ENCODE measurements around the gene ALDH7A1. TPM values are rescaled to one million over a fixed set of nuclear protein-coding genes. Genes with fewer than 3 reads are reported as not detected.

ALDH7A1 gene
- total and polyA plus RNA-seq, 10 of the 15 experiments (the other 5 are each of a cell fraction or from before 2014, with no cell fraction given), result 0.18 to 1.0 (median 0.41) TPM; not detected in 1

- RAD21 ChIA-PET (ENCODE audit: unreplicated experiment), result no interaction called here
- CTCF ChIA-PET, result interaction anchor here (3.2 kb wide), 1 partner anchor 12 kb away, joined by 16 read pairs; no protein-coding TSS in a partner anchor
Observed at GRCh38 chr5:126511961-126512360, 83.1 kb downstream of the ALDH7A1 start.

More at GRCh38 chr5:126511961-126512360, 83.1 kb downstream of the ALDH7A1 start:
- no peaks in the 10 kb centered on the region for H3K9me3 ChIP-seq (replicated peaks; ENCODE audit: control insufficient read depth, insufficient read depth, low read length)
- no peak for TF ChIP-seq ZNF687 (IDR thresholded peaks at IDR 0.05)
- no peak for TF ChIP-seq SMAD1 (IDR thresholded peaks at IDR 0.05; ENCODE audit: low read depth, partially characterized antibody)
- no peak for TF ChIP-seq BCL3 (IDR thresholded peaks at IDR 0.05; ENCODE audit: borderline replicate concordance, insufficient read depth, low read depth, low read length, poor library complexity, severe bottlenecking)
- no peak for TF ChIP-seq NFYB (IDR thresholded peaks at IDR 0.05; ENCODE audit: insufficient read depth, low read depth, low read length)
- TF ChIP-seq ZZZ3 (IDR thresholded peaks at IDR 0.05; ENCODE audit: control insufficient read depth, insufficient read length, low read depth), result no peak
- no peak for TF ChIP-seq ZBED1 (IDR thresholded peaks at IDR 0.05; ENCODE audit: borderline replicate concordance)
- TF ChIP-seq SMAD5 (IDR thresholded peaks at IDR 0.05; ENCODE audit: low read depth), result no peak
- no peak for TF ChIP-seq EP300 (IDR thresholded peaks at IDR 0.05; ENCODE audit: borderline replicate concordance in 1 of 2, control insufficient read depth in 1 of 2, low read depth in 2 of 2, low read length in 2 of 2)
- no peak for TF ChIP-seq MYC (IDR thresholded peaks at IDR 0.05; ENCODE audit: insufficient read depth, insufficient read length, insufficient replicate concordance, low read length, severe bottlenecking)
- no peaks in the 10 kb centered on the region for H3K27me3 ChIP-seq (replicated peaks in 1 of 2; ENCODE audit: control insufficient read depth in 2 of 2, insufficient read depth in 2 of 2, low read length in 1 of 2)
- H3K27ac ChIP-seq (ENCODE audit: control insufficient read depth, insufficient read depth), result no peak overlapping the region
- ChIA-PET POLR2A (no interaction called here), SMC1A (ENCODE audit: uncharacterized antibody, unreplicated experiment) (interaction anchor here (1.6 kb wide), 1 partner anchor 16 kb away, joined by 4 read pairs; no protein-coding TSS in a partner anchor)
- FAIRE-seq (no peak), DNase-seq (ENCODE audit: low read depth, low spot score) (no peak), ATAC-seq (no peak)
- no peaks in the 10 kb centered on the region for H3K79me2 ChIP-seq (ENCODE audit: control insufficient read depth, insufficient read depth, low read length)
- no peaks in the 10 kb centered on the region for H3K36me3 ChIP-seq (ENCODE audit: control insufficient read depth in 2 of 2, insufficient read depth in 2 of 2, low read length in 1 of 2)
- no peak overlapping the region for H3K9ac ChIP-seq (ENCODE audit: control insufficient read depth, insufficient read depth, low read length)
- in situ Hi-C loops (cut with MboI), result no loop called here
- intact Hi-C loops (cut with micrococcal nuclease; ENCODE audit: unreplicated experiment), result no loop called here
- no TSS peak for BruUV-seq (replicated peaks)
- no peak overlapping the region for H3K4me3 ChIP-seq
- H4K20me1 ChIP-seq (ENCODE audit: control insufficient read depth, insufficient read depth), result no peaks in the 10 kb centered on the region
- no peak overlapping the region for H3K4me2 ChIP-seq (ENCODE audit: control insufficient read depth, insufficient read depth)
- H3K4me1 ChIP-seq (ENCODE audit: control insufficient read depth, insufficient read depth, low read length), result no peaks in the 10 kb centered on the region
- no peak overlapping the region for H2AFZ ChIP-seq (ENCODE audit: control insufficient read depth, low read depth, low read length)
- 37% methylated on average over 1 of the region's 1 CpG for WGBS (ENCODE audit: insufficient coverage, insufficient replicate concordance, low lambda C conversion rate, missing lambda C conversion rate)
